Measurements from ENCODE around the gene BIN1.
A peak's percentile ranks its signal among the peaks of the same experiment; 100 is the strongest.

The BIN1 gene

GRCh38 chr2:127025359-127026166 lies 81.4 kb downstream of the BIN1 start:
- DNase-seq (ENCODE audit: low read depth in 1 of 2, low spot score in 1 of 2) = peak; percentile 44 to 49

- DNase-seq (ENCODE audit: low read depth in 1 of 2, low spot score in 1 of 2) = no peak
Observed at GRCh38 chr2:127024769-127025358, 82.1 kb downstream of the BIN1 start.

GRCh38 chr2:127023504-127023903 lies 83.5 kb downstream of the BIN1 start:
- no peak for DNase-seq (ENCODE audit: low read depth in 1 of 2, low spot score in 1 of 2)

- no peak for DNase-seq (ENCODE audit: low read depth in 1 of 2, low spot score in 1 of 2)
Observed at GRCh38 chr2:127022817-127023216, 84.1 kb downstream of the BIN1 start.

- DNase-seq (ENCODE audit: low read depth in 1 of 2, low spot score in 1 of 2) = no peak
Observed at GRCh38 chr2:127020536-127020935, 86.4 kb downstream of the BIN1 start.

GRCh38 chr2:127017548-127017947 lies 89.4 kb downstream of the BIN1 start:
- no peak for DNase-seq (ENCODE audit: low read depth in 1 of 2, low spot score in 1 of 2)

GRCh38 chr2:127016329-127016728 lies 90.6 kb downstream of the BIN1 start:
- no peak for DNase-seq (ENCODE audit: low read depth in 1 of 2, low spot score in 1 of 2)

- DNase-seq (ENCODE audit: low read depth in 1 of 2, low spot score in 1 of 2) = no peak
Observed at GRCh38 chr2:127015106-127015910, 91.6 kb downstream of the BIN1 start.

GRCh38 chr2:127014630-127015029 lies 92.3 kb downstream of the BIN1 start:
- no peak for DNase-seq (ENCODE audit: low read depth in 1 of 2, low spot score in 1 of 2)

- no peak for DNase-seq (ENCODE audit: low read depth in 1 of 2, low spot score in 1 of 2)
Observed at GRCh38 chr2:127014224-127014623, 92.7 kb downstream of the BIN1 start.

GRCh38 chr2:127012868-127013267 lies 94.1 kb downstream of the BIN1 start:
- no peak for DNase-seq (ENCODE audit: low read depth in 1 of 2, low spot score in 1 of 2)

GRCh38 chr2:127012215-127012614 lies 94.7 kb downstream of the BIN1 start:
- DNase-seq (ENCODE audit: low read depth in 1 of 2, low spot score in 1 of 2) = no peak

- no peak for DNase-seq (ENCODE audit: low read depth in 1 of 2, low spot score in 1 of 2)
Observed at GRCh38 chr2:127011796-127012195, 95.2 kb downstream of the BIN1 start.

GRCh38 chr2:127011231-127011661 lies 95.7 kb downstream of the BIN1 start:
- no peak for DNase-seq (ENCODE audit: low read depth in 1 of 2, low spot score in 1 of 2)

GRCh38 chr2:127008265-127009015 lies 98.5 kb downstream of the BIN1 start:
- no peak for DNase-seq (ENCODE audit: low read depth in 1 of 2, low spot score in 1 of 2)

- no peak for DNase-seq (ENCODE audit: low read depth in 1 of 2, low spot score in 1 of 2)
Observed at GRCh38 chr2:127007652-127008051, 99.3 kb downstream of the BIN1 start.

GRCh38 chr2:127006962-127007361 lies 100.0 kb downstream of the BIN1 start:
- DNase-seq (ENCODE audit: low read depth in 1 of 2, low spot score in 1 of 2) = no peak

- no peak for DNase-seq (ENCODE audit: low read depth in 1 of 2, low spot score in 1 of 2)
Observed at GRCh38 chr2:127004893-127005600, 101.9 kb downstream of the BIN1 start.

GRCh38 chr2:127003070-127003800 lies 103.7 kb downstream of the BIN1 start:
- no peak for DNase-seq (ENCODE audit: low read depth in 1 of 2, low spot score in 1 of 2)

GRCh38 chr2:127001751-127002150 lies 105.2 kb downstream of the BIN1 start:
- DNase-seq (ENCODE audit: low read depth in 1 of 2, low spot score in 1 of 2) = no peak
